T follicular helper cell (primary cell): Measurements from ENCODE around the gene TMEM50B.
"Not testable (repeated sequence)": the region's sequence is repeated elsewhere in the genome, so short reads cannot be mapped to it uniquely, and the experiment has no call there.

Source experiments
- DNase-seq: peaks from one replicate; pipeline ENCODE4 v3.0.0-alpha.2; 2020; ENCODE audit warnings: low read depth

TMEM50B gene

DNA sequence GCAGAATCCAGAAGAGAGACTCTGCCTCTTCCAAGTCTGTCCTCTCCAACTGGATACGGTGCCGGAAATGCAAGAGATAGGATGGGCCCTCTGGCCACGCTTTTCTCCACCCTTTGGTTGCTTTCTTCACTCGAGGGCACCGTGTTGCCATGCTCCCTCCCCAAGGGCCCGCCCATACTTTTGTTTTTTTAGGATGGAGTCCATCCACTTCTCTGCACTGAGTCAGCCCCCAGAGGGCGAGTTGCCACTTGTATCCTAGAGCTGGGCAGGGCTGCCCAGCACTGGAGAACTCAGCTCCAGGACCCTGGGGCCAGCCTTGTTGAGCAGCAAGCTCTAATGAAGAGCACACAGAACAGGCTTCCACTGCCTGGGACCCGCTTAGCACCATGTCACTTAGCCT, 51.1 kb downstream of the TMEM50B start:
- DNase-seq, result no peak

DNA sequence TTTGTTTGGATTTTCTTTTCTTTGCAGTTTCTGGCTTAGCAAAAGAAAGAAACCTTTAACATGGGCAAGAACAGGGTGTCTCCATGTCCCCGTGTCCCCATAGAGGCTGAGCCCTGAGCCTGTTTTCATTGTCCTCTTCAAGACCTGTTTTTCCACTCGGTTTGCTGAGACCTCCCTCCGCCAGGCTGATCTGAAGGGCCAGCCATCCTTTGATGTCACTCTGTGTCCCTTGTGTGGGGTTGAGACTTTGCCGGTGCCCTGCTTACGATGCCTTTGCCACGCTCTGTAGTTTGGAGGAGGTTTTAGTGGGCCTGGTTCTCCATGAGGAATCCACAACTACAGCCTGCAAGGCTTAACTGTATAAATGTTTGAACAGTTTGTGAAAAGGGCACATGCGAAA, 52.7 kb downstream of the TMEM50B start:
- DNase-seq, result no peak

DNA sequence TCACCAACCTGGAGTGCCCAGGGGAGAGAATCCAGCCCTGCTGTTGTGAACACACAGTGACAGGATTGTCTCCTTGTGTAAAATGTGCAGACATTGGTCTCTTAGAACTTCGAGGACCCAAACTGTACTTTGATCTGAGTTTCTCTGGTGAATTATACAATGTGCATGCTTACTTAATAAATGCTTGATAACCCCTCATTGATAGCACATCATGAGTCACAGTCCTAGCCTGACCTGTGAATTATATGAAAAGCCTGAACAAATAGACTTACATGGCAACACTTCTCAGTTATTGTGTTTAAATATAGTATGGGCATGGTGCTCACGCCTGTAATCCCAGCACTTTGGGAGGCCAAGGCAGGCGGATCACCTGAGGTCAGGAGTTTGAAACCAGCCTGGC, 53.9 kb downstream of the TMEM50B start:
- DNase-seq, result no peak

DNA sequence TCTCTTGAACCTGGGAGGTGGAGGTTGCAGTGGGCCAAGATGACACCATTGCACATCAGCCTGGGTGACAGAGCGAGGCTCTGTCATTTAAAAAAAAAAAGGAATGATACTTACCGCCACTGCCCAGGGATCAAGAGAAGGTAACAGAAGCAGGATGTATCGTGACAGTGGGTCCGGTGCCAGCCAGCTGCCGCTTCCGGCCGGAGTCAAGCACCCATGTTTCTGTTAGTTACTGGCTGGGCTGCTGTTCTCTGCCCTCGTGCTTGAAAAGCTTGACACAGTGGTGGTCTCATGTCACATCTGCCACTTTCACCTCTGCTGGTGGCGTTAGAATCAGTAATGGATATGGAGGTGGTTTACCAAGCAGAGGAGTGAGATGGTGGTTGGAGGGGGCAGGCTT, 55.6 kb downstream of the TMEM50B start:
- no peak for DNase-seq

DNA sequence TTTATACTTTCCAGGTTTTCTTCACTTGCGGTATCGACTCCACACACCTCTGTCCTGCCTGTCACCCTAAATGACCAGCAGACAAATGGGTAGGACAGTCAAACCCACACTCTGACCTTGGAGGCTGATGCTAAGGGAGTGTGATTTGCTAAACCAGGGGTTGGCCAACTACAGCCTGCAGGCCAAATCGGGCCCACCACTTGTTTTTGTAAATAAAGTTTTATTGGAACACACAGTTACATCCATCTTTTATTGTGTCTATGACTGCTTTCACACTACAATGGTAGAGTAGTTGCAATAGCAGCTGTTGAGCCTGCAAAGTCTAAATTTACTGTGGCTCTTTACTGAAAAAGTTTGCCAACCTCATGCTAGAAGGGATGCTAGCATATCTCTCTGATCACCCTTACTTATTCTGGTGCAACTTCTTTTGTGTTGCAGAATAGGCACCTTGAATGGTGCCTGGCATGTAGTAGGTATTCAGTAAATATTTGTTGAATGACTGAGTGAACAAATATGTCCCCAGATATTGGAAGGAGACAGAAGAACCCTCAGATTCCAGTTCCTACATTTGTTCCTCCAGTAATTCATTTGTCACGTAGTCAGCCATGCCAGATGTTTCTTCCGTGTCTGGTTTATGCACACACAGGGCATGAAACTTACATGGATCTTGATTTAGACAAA, 57.9 kb downstream of the TMEM50B start:
- no peak for DNase-seq

DNA sequence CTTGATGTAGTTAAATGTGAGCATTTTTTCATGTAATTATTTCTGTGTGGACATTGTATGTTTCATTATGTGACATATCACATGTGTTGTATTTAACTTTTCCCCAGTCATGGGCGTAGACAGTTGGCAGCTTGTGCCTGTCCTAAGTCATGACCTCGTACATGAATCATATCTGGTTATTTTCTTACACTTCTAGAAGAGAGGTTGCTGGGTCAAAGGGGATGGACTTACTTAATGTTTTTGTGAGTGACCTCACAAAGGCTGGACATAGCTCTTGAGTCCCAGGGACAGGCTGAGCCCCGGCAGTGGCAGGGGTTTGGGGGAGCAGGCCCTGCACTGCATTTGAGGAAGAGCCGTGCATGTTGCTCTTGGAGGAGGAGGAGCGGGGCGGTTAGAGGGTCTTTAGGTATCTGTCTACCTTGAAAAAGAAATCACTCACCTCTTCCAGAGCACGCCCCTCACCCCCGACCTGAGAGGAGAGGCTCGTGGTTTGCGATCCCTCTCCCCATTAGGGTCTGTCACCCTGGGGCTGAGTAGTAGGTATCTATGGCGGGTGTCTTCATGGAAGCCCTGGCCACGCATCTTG, 60.1 kb downstream of the TMEM50B start:
- DNase-seq, result no peak

DNA sequence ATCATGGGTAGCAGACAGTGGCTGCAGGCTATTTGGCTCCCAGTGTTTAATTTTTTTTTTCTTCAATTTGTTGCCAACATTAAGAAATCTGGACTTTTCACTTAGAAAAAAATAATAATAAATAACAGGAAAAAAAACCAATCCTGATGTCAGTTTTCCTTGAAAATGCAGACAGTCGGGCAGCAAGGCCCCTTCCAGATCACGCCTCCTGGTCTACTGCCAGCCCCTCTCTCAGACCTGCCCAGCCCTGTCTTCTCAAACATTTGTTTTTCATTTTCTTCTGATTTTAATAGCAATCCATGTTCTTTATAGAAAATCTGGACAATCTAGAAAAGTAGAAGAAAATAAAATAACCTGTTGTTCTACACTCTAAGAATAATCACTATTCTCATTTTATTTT, 61.1 kb downstream of the TMEM50B start:
- DNase-seq, result no peak

DNA sequence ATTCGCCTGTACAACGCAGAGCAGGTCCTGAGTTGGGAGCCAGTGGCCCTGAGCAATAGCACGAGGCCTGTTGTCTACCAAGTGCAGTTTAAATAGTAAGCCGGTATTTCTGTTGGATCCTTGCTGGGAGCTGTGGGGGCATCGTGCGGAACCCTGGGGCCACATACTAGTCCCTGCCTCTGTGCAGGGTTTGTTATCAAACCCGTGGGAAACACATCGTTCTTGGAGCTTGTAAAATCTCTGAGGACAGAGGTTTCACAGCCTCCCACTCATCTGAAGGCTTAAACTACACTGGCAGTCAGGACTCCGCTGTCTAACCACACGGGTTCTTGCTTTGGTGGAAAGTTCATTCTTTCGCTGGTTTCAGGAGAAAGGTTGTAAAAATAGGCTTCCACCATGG, 64.8 kb downstream of the TMEM50B start:
- no peak for DNase-seq

DNA sequence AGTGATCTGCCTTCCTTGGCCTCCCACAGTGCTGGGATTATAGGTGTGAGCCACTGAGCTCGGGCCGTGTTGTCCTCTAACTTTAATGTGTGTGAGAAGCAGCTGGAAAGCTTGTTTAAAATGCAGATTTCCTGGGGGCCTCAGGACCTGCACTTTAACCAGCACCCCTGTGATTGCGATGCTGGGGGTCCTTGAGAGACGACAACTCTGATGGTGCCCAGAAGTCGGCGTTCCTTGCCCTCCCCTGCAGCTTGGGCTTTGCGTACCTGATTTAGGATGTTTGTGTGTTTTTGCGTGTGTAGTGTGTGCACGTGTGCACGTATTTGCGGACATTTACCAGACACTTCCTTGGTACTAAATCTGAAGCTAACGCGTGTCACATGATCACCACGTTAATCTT, 65.7 kb downstream of the TMEM50B start:
- DNase-seq, result no peak

DNA sequence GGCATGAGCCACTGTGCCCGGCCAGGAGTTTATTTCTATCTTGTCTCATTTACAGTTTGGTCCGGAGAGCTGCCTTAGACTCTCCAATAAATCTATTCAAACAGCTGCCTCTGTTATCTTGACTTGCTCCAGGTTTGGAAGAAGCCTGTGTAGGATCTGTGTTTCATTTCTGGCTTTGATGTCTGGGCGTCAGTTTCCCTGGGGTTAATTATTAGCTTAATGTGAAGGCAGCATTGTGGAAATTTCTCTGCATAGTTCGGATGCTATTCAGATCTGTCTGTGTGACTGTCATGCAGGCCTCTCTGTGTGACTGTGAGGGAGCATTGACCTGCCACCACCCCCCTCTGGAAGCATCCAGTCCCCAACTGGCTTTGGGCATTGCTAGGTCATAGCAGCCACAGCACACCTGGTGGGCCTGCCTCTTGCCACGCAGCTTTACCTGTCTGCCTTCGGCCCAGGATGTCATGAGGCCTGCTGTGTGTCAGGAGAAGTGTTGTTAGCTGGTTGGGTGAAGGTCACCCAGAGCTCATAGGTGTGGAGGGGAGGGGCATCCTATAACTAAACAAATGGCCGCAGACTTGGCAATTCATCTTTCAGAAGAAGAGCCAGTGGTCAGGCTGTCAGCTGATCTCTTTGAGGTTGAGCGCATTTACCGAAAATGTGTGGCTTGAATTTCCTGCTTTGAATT, 66.8 kb downstream of the TMEM50B start:
- DNase-seq, result no peak

DNA sequence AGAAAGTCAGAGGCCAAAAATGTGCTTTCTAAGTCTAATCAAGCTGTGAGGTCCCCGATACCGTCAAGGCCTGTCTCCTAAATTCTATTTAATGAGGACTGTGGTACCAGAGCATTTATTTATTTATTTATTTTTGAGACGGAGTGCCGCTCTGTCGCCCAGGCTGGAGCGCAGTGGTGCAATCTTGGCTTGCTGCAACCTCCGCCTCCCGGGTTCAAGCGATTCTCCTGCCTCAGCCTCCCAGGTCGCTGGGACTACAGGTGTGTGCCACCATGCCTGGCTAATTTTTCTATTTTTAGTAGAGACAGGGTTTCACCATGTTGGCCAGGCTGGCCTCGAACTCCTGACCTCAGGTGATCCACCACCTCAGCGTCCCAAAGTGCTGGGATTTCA, 67.3 kb downstream of the TMEM50B start:
- not testable (repeated sequence) for DNase-seq

DNA sequence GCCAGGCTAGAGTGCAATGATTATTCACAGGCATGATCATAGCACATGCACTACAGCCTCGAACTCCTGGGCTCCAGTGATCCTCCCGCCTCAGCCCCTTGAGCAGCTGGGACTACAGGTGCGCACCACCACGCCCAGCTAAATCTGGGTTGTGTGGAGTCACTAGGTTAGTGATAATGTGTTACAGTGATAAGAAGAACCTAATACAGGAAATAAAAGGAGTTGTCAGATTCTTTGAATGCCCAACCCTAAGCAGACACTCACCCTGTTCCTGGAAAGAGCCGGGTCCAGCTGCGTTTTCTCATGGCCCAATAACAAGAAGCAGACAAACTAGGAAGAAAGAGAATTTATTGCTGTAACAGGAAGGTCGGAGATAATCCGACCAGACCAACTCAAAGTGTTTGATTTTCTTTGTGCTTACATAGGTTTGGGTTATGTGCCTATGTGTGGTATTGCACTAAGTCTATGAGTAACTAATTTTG, 67.8 kb downstream of the TMEM50B start:
- no peak for DNase-seq

DNA sequence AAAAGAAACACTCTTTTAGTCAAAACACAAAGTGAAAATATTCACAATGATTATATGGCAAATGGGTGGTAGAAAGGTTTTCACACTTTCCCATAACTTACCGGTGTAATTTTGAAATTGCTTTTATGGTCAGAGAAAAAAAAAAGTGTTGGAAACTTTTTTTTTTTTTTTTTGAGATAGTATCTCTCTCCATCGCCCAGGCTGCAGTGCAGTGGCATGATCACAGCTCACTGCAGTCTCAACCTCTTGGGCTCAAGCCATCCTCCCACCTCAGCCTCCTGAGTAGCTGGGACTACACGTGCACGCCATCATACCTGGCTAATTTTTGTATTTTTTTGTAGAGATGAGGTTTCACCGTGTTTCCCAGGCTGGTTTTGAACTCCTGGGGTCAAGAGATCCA, 73.3 kb downstream of the TMEM50B start:
- DNase-seq, result no peak

DNA sequence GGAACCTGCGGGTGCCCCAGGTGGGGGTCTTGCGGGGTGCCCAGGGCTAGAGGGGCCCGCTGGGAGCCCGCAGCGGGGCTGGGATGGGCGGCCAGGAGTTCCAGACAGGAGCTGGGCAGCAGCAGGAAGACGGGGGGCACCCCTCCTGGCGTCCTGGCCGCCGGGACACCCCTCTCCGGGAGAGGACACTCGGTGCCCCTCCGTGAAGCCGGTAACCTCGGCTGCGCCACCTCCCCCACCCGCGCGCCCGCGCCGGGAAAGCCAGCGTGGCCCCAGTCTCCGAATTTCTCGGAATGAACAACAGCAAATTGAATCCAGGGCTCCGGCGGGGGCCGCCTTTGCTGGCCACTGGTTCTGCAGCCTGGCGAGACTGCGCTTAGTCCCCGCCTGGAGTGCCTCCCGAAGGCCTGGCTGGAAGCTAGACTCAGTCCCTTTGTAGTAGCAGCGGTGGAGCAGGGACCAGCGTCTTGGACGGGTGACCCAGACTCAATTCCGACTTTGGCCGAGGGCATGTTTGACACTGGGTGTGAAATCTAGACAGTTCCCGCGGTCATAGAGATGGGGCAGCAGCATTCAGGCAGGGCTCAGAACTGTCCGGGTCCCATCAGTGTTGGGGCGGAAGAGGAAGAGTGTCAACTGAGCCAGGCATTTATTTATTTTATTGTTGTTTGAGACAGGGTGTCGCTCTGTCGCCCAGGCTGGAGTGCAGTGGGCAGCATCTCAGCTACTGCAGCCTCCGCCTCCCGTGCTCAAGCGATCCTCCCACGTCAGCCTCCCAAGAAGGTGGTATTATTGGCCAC, 75.8 kb downstream of the TMEM50B start:
- no peak for DNase-seq

DNA sequence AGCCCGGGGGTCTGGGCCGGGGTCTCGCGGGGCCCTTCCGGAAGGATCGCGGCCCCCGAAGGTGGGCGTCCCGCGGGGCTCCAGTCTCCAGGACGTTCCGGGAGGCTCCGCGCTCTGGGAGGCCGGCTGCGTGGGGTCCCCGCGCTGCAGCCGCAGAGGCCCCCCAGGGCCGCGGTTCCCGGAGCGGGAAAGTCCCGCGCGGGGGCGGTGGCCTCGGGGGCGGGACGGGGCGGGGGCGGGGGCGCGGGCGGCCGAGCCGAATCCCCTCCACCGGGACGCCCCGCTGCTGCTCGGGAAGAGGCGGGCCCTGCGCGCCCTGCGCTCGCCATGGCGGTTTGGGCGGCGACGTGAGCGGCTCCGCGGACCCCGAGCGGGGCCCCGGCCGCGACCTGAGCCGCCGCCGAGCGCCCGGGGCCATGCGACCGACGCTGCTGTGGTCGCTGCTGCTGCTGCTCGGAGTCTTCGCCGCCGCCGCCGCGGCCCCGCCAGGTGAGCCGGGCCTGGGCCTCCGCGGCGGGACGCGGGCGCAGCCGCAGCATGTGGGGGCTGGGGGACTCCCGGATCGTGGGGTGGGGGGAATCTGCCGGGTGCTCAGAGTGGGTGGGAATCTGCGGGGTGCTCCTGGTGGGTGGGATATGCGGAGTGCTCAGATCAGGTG, 76.5 kb downstream of the TMEM50B start, which contains the start of gene IFNGR2:
IFNGR2 (plus strand) TSS at position 286 of the 658 bp plus-strand sequence; CDS start at position 417, 131 bp downstream.
- no peak for DNase-seq

DNA sequence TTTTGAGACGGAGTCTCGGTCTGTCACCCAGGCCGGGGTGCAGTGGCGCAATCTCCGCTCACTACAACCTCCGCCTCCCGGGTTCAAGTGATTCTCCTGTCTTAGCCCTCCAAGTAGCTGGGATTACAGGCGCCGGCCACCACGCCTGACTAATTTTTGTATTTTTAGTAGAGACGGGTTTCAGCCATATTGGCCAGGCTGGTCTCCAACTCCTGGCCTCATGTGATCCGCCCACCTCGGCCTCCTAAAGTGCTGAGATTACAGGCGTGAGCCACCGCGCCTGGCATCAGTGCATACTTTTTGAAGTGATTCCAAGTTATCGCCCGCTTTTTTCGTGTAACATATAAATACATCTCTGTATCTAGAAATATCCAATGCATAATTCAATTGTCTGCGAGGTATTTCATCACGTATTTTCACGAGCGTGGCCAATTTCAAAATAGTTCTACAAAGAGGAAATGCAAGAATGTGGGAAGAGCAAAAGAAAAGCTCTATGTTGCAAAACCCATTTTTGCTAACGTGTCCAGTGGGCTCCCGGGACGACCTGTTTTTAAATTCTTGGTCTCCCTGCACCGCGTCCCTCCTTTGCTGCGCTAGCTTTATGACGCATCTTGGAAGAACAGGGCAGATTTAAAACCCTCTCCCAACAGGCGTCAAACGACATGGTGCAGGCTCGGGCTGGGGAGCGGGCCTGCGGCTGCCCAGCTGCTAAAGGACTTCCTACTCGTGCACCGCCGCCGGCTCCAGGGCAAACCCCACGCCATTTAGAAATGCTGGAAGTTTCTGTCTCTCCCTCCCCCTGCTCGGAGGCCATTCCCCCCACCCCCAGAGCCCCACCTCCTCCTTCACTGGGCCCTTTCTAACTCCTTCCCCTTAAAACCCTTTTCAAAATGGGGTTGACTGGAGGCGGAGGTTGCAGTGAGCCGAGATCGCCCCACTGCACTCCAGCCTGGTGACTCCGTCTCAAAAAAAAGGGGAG, 77.5 kb downstream of the TMEM50B start:
- DNase-seq, result no peak

DNA sequence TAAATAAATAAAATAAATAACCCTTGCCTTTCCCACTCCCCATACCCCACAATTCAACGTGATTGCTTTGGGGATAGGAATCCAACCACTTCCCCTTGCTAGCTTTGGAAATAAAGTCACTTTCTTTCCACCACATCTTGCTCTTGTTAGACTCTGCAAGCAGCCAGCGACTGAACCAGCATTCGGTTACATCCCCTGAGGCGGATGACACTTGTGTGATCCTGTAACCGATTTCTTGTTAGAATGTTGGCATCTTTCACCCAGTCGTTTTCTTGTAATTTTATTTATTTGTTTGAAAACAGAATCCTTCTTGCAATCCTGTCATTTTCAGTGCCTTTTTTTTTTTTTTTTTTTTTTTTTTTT, 78.2 kb downstream of the TMEM50B start:
- DNase-seq, result no peak
